Measurements from ENCODE around the gene PEX11G. TPM values are rescaled to one million over a fixed set of nuclear protein-coding genes. Genes with fewer than 3 reads are reported as not detected.
A peak's percentile ranks its signal among the peaks of the same experiment; 100 is the strongest.

Gene PEX11G
- total and polyA plus RNA-seq, 9 of the 15 experiments (the other 6 are each of a cell fraction or from before 2014, with no cell fraction given): 0.07 to 3.2 (median 0.70) TPM; not detected in 1

DNA sequence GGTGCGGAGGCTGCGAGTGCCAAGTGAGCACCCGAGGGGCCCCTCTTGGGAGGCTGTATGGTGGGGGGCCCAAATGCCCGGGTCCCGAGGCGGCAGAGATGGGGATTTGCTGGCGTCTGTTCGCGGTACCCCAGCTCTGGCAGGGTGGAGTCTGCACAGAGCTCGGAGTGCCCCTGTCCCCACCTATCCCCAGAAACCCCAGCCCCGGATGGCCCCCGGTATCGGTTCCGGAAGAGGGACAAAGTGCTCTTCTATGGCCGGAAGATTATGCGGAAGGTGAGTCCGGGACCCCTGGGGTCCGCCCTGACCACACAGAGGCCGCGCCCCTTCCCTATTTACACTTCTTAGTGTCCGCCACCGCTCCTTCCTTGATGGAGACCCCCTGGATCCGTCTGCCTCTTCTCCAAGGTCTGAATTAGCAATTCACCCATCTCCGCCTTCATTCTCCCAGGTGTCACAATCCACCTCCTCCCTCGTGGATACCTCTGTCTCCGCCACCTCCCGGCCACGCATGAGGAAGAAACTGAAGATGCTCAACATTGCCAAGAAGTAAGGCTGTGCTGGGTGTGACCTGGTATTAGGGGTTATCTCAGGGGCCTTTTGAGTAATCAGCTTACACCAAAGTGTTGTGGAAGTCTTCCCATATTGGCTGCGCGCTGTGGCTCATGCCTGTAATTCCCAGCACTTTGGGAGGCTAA, 47.3 kb upstream of the PEX11G start (continued):
- TF ChIP-seq, protein P1, sequence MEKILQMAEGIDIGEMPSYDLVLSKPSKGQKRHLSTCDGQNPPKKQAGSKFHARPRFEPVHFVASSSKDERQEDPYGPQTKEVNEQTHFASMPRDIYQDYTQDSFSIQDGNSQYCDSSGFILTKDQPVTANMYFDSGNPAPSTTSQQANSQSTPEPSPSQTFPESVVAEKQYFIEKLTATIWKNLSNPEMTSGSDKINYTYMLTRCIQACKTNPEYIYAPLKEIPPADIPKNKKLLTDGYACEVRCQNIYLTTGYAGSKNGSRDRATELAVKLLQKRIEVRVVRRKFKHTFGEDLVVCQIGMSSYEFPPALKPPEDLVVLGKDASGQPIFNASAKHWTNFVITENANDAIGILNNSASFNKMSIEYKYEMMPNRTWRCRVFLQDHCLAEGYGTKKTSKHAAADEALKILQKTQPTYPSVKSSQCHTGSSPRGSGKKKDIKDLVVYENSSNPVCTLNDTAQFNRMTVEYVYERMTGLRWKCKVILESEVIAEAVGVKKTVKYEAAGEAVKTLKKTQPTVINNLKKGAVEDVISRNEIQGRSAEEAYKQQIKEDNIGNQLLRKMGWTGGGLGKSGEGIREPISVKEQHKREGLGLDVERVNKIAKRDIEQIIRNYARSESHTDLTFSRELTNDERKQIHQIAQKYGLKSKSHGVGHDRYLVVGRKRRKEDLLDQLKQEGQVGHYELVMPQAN (IDR thresholded peaks at IDR 0.05; ENCODE audit: borderline replicate concordance): peak; percentile 1; the same call in 1 of the 2 replicates
- TF ChIP-seq SMARCA5 (IDR thresholded peaks at IDR 0.05): peak; percentile 10; the same call in 1 of the 2 replicates
- TF ChIP-seq ZSCAN29 (IDR thresholded peaks at IDR 0.05): no peak
- TF ChIP-seq ZNF282 (CRISPR knock-in tag; IDR thresholded peaks at IDR 0.05): 0 out of 2 replicates have a peak, but pooled peaks have one; percentile 66
- 0 out of 2 replicates have a peak, but pooled peaks have one; percentile 3 for TF ChIP-seq ELF2 (CRISPR knock-in tag; IDR thresholded peaks at IDR 0.05)

DNA sequence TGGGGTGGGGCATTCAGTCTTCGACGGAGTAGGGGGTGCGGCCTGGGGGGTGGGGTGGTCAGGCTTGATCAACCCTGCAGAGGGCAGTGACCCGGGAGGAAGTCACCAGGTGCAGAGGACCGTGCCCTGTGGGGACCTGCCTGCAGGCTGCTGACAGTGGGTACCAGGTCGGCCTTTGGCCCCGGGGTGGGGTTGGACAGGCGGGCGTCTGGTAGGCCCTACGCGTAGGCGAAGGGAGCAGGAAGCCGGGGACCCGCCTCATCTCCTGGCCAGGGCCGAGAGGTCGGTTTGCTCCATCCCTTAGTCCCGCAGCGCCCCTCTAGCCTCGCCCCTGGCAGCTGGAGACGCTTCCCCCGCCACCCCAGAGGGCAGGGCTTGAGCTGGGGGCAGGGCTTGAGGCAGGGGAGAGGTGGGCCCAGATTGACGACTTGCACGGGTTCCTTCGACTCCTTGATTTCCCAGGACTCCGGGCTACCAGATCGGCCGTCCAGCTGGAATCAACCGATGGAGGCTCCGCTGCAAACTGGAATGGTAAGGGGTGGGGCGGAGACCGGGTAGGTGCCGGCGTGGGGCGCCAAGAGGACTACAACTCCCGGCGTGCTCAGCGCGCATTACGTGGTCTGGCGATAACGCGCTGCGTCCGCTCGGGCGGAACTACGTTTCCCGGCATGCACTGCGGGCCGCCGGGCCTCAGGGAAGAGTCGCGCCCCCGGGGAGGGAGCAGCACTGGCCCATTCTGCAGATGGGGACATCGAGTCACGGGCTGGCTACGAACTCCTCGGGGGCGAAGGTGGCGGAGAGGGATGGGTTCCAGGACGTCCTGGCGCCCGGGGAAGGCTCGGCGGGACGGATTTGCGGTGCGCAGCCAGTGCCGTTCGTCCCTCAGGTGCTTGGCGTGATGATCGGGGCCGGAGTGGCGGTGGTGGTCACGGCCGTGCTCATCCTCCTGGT, 46.5 kb upstream of the PEX11G start, which contains the start of gene PNPLA6:
PNPLA6 (plus strand) TSS at position 671 of the 951 bp plus-strand sequence; CDS start at position 743, 72 bp downstream.
- H3K4me3 ChIP-seq: peak within 1 kb of the TSS; percentile 81
- H3K9ac ChIP-seq (ENCODE audit: insufficient read depth in 1 of 2, low read depth in 2 of 2, low read length in 2 of 2): peak within 1 kb of the TSS; percentile 70 to 96; a peak in 3 of 4 replicates
- H2AFZ ChIP-seq (ENCODE audit: low read depth, low read length): peak within 1 kb of the TSS; percentile 100
- no peaks in the 10 kb centered on the region; the same call in 2 of the 3 replicates for H3K79me2 ChIP-seq (ENCODE audit: control insufficient read depth, insufficient read depth, low read length)
- POLR2A ChIA-PET: interaction anchor here (0.6 to 1.8 kb wide), 8 partner anchors 12 to 126 kb away, joined by 3 to 9 read pairs (median 3); partner anchors contain the start of genes MCOLN1, PCP2 and ZNF358
- CTCF ChIA-PET (ENCODE audit: low intra/inter-chr PET ratio): interaction anchor here (0.5 kb wide), 1 partner anchor 46 kb away, joined by 3 read pairs; no protein-coding TSS in a partner anchor
- H3K27ac ChIP-seq (ENCODE audit: extremely low read depth, low read depth, low read length): no peak within 1 kb of the TSS; the same call in 2 of the 3 replicates
- BruUV-seq (replicated peaks): no TSS peak
- peak; percentile 89 for ATAC-seq
- intact Hi-C loops (cut with micrococcal nuclease): no loop called here
- no peaks in the 10 kb centered on the region for H3K9me3 ChIP-seq (replicated peaks; ENCODE audit: control insufficient read depth, insufficient read depth, low read depth, low read length)
- peak; percentile 96 for FAIRE-seq
- no peaks in the 10 kb centered on the region for H3K9me1 ChIP-seq (ENCODE audit: control insufficient read depth, insufficient read depth, low read length)
- under 1% methylated on average over 68 of the region's 76 CpGs for WGBS (ENCODE audit: insufficient coverage, low coverage, missing lambda C conversion rate)
- peaks cover 10% of the 10 kb centered on the region; the same call in 1 of the 3 replicates for H3K36me3 ChIP-seq (ENCODE audit: control insufficient read depth, insufficient read depth, low read length)
- DNase-seq (ENCODE audit: extremely low read depth in 1 of 4, low spot score in 3 of 4): peak; percentile 91 to 97 (median 94)
- peak within 1 kb of the TSS; percentile 98 for H3K4me2 ChIP-seq (ENCODE audit: insufficient read depth, low read length)
- H3K27me3 ChIP-seq (ENCODE audit: control insufficient read depth in 2 of 2, insufficient read depth in 2 of 2, low read length in 2 of 2): no peaks in the 10 kb centered on the region
- peaks cover 10 to 41% of the 10 kb centered on the region in 2 experiments for H3K4me1 ChIP-seq (replicated peaks in 1 of 2; ENCODE audit: control insufficient read depth in 2 of 2, insufficient read depth in 2 of 2, low read length in 2 of 2)
- no peaks in the 10 kb centered on the region for H4K20me1 ChIP-seq (replicated peaks; ENCODE audit: control insufficient read depth, insufficient read depth, low read length)
- in situ Hi-C loops (cut with MboI): no loop called here
- TF ChIP-seq TEAD4 (IDR thresholded peaks at IDR 0.05; ENCODE audit: low read length) (no peak), TEAD4 (CRISPR knock-in tag; IDR thresholded peaks at IDR 0.05; ENCODE audit: borderline replicate concordance) (no peak), ZNF354B (CRISPR knock-in tag; IDR thresholded peaks at IDR 0.05) (no peak), CBFB (CRISPR knock-in tag; IDR thresholded peaks at IDR 0.05) (no peak; the same call in 1 of the 2 replicates), NFXL1 (CRISPR knock-in tag; IDR thresholded peaks at IDR 0.05) (no peak), BRD4 (IDR thresholded peaks at IDR 0.05) (no peak), ARNT (IDR thresholded peaks at IDR 0.05) (no peak)
- TF ChIP-seq, protein P2, sequence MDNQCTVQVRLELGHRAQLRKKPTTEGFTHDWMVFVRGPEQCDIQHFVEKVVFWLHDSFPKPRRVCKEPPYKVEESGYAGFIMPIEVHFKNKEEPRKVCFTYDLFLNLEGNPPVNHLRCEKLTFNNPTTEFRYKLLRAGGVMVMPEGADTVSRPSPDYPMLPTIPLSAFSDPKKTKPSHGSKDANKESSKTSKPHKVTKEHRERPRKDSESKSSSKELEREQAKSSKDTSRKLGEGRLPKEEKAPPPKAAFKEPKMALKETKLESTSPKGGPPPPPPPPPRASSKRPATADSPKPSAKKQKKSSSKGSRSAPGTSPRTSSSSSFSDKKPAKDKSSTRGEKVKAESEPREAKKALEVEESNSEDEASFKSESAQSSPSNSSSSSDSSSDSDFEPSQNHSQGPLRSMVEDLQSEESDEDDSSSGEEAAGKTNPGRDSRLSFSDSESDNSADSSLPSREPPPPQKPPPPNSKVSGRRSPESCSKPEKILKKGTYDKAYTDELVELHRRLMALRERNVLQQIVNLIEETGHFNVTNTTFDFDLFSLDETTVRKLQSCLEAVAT (IDR thresholded peaks at IDR 0.05): no peak
- TF ChIP-seq, protein P3, sequence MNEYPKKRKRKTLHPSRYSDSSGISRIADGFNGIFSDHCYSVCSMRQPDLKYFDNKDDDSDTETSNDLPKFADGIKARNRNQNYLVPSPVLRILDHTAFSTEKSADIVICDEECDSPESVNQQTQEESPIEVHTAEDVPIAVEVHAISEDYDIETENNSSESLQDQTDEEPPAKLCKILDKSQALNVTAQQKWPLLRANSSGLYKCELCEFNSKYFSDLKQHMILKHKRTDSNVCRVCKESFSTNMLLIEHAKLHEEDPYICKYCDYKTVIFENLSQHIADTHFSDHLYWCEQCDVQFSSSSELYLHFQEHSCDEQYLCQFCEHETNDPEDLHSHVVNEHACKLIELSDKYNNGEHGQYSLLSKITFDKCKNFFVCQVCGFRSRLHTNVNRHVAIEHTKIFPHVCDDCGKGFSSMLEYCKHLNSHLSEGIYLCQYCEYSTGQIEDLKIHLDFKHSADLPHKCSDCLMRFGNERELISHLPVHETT (CRISPR knock-in tag; conservative IDR thresholded peaks at IDR 0.05 in 1 of 2, IDR thresholded peaks at IDR 0.05 in 1 of 2): peak in 1 of 2 experiments; percentile 61; a peak in 1 of 4 replicates

Data from K562 (cell line).